NT2/D1 (cell line): ENCODE results near the gene KCNK7.
A peak's percentile ranks its signal among the peaks of the same experiment; 100 is the strongest.

ENCODE experiments used
- DNase-seq: peaks from one replicate; pipeline ENCODE4 v3.0.0-alpha.2; 2011; ENCODE audit warnings: low read depth, low spot score
- H3K27me3 ChIP-seq: 2 replicates; pipeline ENCODE4 v1.6.0; 2011; ENCODE audit warnings: mild to moderate bottlenecking; ENCODE audit not compliant: insufficient read length, insufficient read depth
- H3K36me3 ChIP-seq: 2 replicates; pipeline ENCODE4 v1.6.1; 2011; ENCODE audit warnings: mild to moderate bottlenecking, low read length, mixed read lengths; ENCODE audit not compliant: insufficient read depth, insufficient read length
- H3K4me1 ChIP-seq: 2 replicates; pipeline ENCODE4 v1.5.1; 2011; ENCODE audit not compliant: insufficient read depth, insufficient read length
- H3K4me3 ChIP-seq: 2 replicates; pipeline ENCODE4 v1.5.1; 2011; ENCODE audit warnings: low read depth; ENCODE audit not compliant: insufficient read length
- H3K9ac ChIP-seq: 2 replicates; pipeline ENCODE4 v1.6.0; 2011; ENCODE audit warnings: low read depth; ENCODE audit not compliant: insufficient read length
- H3K9me3 ChIP-seq: 2 replicates; pipeline ENCODE4 v1.5.1; 2011; ENCODE audit warnings: mild to moderate bottlenecking, low read length; ENCODE audit not compliant: insufficient read depth
- SUZ12 ChIP-seq: IDR thresholded peaks from 2 replicates; pipeline ENCODE4 v1.6.1; 2011; ENCODE audit not compliant: insufficient read length, insufficient read depth; ENCODE audit errors: extremely low read depth
- YY1 ChIP-seq: IDR thresholded peaks from 2 replicates; pipeline ENCODE4 v1.6.1; 2011; ENCODE audit not compliant: insufficient read length, insufficient read depth
- ZNF274 ChIP-seq: IDR thresholded peaks from 2 replicates; pipeline ENCODE4 v1.6.1; 2011; ENCODE audit warnings: mild to moderate bottlenecking, low read depth, low read length

Gene KCNK7

DNA sequence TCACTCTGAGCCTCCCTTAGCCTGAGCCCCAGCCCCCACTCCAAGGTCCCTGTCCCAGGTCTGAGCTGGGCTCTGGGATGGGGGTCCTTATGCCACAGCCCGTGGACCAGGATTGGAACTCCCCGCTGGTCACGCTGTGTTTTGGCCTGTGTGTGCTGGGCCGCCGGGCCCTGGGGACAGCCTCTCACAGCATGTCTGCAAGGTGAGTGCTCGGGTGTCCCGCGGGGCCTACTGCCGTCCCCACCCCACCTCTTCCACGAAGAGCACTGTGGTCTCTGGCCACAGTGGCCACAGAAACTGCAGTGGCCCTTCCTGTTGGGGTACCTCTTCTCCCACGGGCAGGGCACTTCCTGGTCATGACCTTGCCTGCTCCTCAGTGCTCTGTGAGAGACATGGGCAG is 38.8 kb upstream of the KCNK7 start:
- no peak overlapping the region for H3K9ac ChIP-seq
- no peak for DNase-seq
- H3K4me1 ChIP-seq = peaks cover 16% of the 10 kb centered on the region
- TF ChIP-seq ZNF274 = no peak
- no peak overlapping the region for H3K4me3 ChIP-seq
- no peaks in the 10 kb centered on the region for H3K9me3 ChIP-seq
- H3K36me3 ChIP-seq = peaks cover 78% of the 10 kb centered on the region
- no peaks in the 10 kb centered on the region for H3K27me3 ChIP-seq

DNA sequence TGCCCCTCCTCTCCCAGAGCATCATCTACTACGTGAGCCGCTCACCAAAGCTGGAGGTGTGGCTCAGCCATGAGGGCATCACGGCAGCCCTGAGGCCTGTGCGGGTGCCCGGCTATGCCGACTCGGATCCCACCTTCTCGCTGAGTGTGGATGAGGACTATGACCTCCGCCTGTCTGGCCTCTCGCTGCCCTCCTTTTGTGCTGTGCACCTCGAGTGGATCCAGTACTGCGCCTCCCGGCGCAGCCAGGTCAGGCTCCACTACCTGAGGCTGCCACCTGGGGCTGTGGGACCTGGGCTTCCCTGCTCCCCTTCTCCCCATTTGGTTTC is 38.5 kb upstream of the KCNK7 start:
- no peak for DNase-seq
- no peak overlapping the region for H3K4me3 ChIP-seq
- TF ChIP-seq SUZ12 = no peak
- no peak for TF ChIP-seq YY1
- no peak for TF ChIP-seq ZNF274
- H3K9ac ChIP-seq = no peak overlapping the region
- peaks cover 81% of the 10 kb centered on the region for H3K36me3 ChIP-seq
- H3K4me1 ChIP-seq = peaks cover 16% of the 10 kb centered on the region
- no peaks in the 10 kb centered on the region for H3K27me3 ChIP-seq
- no peaks in the 10 kb centered on the region for H3K9me3 ChIP-seq

DNA sequence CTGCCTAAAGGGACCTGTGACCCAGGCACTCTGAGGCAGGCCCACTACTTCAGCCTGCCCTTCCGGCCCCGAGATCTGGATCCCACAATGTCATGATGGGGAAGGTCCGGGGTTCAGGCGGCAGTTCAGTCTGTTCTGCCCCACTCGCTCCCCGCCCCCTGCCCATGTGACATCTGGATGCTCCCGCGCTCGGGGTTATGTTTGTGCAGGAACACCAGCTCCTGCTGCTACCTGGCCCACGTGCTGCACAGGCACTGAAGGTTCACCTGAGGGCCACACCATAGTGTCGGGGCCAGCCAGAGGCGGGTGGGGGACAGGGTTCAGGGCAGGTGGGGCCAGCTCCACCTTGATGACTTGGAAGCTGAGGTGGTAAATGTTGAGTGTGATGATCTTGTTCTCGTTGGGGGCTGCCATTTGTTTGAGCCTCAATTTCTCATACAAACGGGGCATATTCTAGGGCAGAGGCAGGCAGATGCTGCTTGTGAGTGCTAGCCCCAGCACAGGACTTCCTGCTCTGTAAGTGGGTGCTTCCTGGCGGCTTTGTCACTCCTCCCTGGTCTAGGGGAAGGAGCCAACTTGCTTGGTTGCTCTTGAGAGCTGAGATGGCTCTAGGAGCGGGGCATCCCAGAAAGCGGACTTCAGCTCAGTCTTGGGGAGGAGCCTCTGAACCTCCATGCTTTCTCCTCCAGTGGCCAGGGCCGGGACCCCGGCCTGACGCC is 37.9 kb upstream of the KCNK7 start:
- H3K4me1 ChIP-seq = peaks cover 12% of the 10 kb centered on the region
- DNase-seq = no peak
- H3K4me3 ChIP-seq = no peak overlapping the region
- H3K36me3 ChIP-seq = peaks cover 86% of the 10 kb centered on the region
- no peak for TF ChIP-seq SUZ12
- TF ChIP-seq ZNF274 = no peak
- TF ChIP-seq YY1 = no peak
- no peaks in the 10 kb centered on the region for H3K9me3 ChIP-seq
- no peaks in the 10 kb centered on the region for H3K27me3 ChIP-seq
- H3K9ac ChIP-seq = no peak overlapping the region

DNA sequence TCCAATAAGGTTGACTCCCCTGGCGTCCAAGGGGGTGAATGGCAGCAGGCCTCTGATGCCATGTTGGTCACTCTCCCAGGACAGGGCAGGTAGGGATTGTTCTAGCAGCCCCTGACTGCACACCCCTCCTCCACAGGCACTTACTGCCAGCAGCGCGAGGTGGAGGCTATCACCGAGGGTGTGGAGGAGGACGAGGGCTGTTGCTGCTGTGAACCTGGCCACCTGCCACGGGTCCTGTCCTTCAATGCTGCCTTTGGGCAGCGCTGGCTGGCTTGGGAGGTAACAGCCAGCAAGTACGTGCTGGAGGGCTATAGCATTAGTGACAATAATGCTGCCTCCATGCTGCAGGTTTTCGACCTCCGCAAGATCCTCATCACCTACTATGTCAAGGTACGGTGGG is 34.6 kb upstream of the KCNK7 start:
- TF ChIP-seq YY1 (no peak), SUZ12 (no peak), ZNF274 (no peak)
- H3K4me1 ChIP-seq = no peaks in the 10 kb centered on the region
- DNase-seq = no peak
- no peak overlapping the region for H3K4me3 ChIP-seq
- peaks cover 96% of the 10 kb centered on the region for H3K36me3 ChIP-seq
- H3K9ac ChIP-seq = no peak overlapping the region
- no peaks in the 10 kb centered on the region for H3K9me3 ChIP-seq
- H3K27me3 ChIP-seq = no peaks in the 10 kb centered on the region

DNA sequence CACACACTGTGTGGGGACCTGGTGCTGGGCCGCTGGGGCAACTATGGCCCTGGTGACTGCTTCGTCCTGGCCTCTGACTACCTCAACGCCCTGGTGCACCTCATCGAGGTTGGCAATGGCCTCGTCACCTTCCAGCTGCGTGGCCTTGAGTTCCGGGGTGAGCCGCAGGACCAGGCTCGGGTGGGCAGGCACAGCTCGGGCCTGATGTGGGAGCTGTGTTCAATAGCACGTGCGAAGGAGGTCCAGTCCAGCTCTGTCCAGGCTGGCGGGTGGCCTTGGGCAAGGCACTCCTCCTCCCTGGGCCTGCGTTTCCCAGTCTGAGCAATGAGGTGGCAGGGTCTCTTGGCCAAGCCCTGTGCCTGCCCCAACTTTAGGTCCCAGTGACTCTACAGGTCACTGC is 34.0 kb upstream of the KCNK7 start:
- no peak for TF ChIP-seq ZNF274
- TF ChIP-seq YY1 = no peak
- TF ChIP-seq SUZ12 = no peak
- Histone ChIP-seq H3K27me3 (no peaks in the 10 kb centered on the region), H3K9ac (no peak overlapping the region), H3K4me3 (no peak overlapping the region), H3K36me3 (peaks cover 96% of the 10 kb centered on the region), H3K9me3 (no peaks in the 10 kb centered on the region), H3K4me1 (no peaks in the 10 kb centered on the region)
- DNase-seq = no peak

DNA sequence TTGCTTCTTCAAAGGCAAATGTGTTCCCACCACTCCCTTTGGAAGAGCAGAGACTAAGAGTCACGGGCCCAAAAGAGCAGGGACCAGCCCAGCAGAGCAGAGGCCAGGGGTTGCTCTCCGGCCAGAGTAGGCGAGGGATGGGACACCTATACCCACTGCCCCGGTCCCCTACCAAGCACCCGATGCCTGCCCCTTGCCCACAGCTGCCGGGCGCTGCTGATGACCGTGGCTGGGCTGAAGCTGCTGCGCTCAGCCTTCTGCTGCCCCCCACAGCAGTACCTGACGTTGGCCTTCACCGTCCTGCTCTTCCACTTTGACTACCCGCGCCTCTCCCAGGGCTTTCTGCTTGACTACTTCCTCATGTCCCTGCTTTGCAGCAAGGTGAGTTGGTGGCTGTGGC is 31.6 kb upstream of the KCNK7 start:
- Histone ChIP-seq H3K36me3 (peaks cover 94% of the 10 kb centered on the region), H3K9ac (no peak overlapping the region)

DNA sequence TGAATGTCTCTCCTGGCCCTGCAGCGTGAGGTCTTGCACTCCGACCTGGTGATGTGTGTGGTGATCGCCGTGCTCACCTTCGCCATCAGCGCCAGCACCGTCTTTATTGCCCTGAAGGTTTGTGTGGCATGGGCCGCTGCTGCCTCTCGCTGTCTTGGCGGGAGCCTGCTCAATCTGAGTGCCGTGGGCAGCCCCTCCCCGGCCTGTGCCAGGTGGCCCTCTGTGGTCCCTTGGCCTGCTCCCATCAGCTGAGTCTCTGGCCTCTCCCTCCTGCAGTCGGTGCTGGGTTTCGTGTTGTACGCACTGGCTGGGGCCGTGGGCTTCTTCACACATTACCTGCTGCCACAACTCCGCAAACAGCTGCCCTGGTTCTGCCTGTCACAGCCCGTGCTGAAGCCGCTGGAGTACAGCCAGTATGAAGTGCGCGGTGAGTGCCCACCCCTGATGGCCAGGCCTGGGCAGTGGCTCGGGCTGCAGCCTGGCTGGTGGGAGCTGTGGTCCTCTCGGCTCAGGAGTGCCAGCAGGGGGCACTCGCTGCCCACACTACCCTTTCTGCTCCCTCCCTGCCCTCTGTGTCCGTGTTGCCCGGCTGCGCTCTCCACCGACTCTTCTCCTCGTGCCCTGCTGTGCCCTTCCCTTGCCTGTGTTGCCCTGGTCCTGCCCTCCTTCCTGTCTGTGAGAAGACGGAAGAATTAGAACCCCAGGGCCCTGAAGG is 30.2 kb upstream of the KCNK7 start:
- Histone ChIP-seq H3K36me3 (peaks cover 96% of the 10 kb centered on the region), H3K27me3 (no peaks in the 10 kb centered on the region), H3K9ac (peak overlapping the region; percentile 17), H3K4me3 (no peak overlapping the region), H3K4me1 (peaks cover 4% of the 10 kb centered on the region), H3K9me3 (no peaks in the 10 kb centered on the region)
- TF ChIP-seq ZNF274 = no peak
- no peak for TF ChIP-seq SUZ12
- TF ChIP-seq YY1 = no peak
- no peak for DNase-seq

More for the DNA sequence above, 31.6 kb upstream of the KCNK7 start:
- TF ChIP-seq ZNF274 (no peak), SUZ12 (no peak), YY1 (no peak)
- DNase-seq = no peak
- Histone ChIP-seq H3K4me1 (peaks cover 4% of the 10 kb centered on the region), H3K4me3 (no peak overlapping the region), H3K9me3 (no peaks in the 10 kb centered on the region), H3K27me3 (no peaks in the 10 kb centered on the region)
